Measurements from ENCODE around the gene UBE2A.

GRCh38 chrX:119574394-119575266 is at the start of gene UBE2A:
- TF ChIP-seq POLR2AphosphoS5 (IDR thresholded peaks at IDR 0.05; ENCODE audit: low read depth, low read length) (peak; percentile 97), TAF1 (IDR thresholded peaks at IDR 0.05; ENCODE audit: borderline replicate concordance, low read depth, low read length) (peak; percentile 96)
